ENCODE data around the gene MAP2K2.
"Not testable (repeated sequence)": the region's sequence is repeated elsewhere in the genome, so short reads cannot be mapped to it uniquely, and the experiment has no call there.

The MAP2K2 gene

GRCh38 chr19:4144666-4145249 is 20.8 kb upstream of the MAP2K2 start:
- Mint-ChIP-seq H3K27me3 (peaks cover 26% of the 10 kb centered on the region), H3K27ac (ENCODE audit: low read depth) (no peak overlapping the region), H3K9me3 (no peaks in the 10 kb centered on the region), H3K4me3 (no peak overlapping the region), H3K4me1 (peaks cover 3% of the 10 kb centered on the region), H3K36me3 (ENCODE audit: insufficient read depth) (no peaks in the 10 kb centered on the region)
- no peak for DNase-seq (ENCODE audit: low spot score in 2 of 2)
- ATAC-seq (replicated peaks; ENCODE audit: extremely low read depth, poor library complexity, severe bottlenecking), result no peak

- not testable (repeated sequence) for H3K4me3 Mint-ChIP-seq; H3K27ac Mint-ChIP-seq (ENCODE audit: low read depth); H3K4me1 Mint-ChIP-seq; ATAC-seq (replicated peaks; ENCODE audit: extremely low read depth, poor library complexity, severe bottlenecking); H3K9me3 Mint-ChIP-seq; H3K36me3 Mint-ChIP-seq (ENCODE audit: insufficient read depth); DNase-seq (ENCODE audit: low spot score in 2 of 2)
- H3K27me3 Mint-ChIP-seq, result peaks cover 20% of the 10 kb centered on the region
Observed at GRCh38 chr19:4142916-4143315, 19.0 kb upstream of the MAP2K2 start.

GRCh38 chr19:4140237-4140711 is 16.4 kb upstream of the MAP2K2 start:
- ATAC-seq (replicated peaks; ENCODE audit: extremely low read depth, poor library complexity, severe bottlenecking) (peak; percentile 77), DNase-seq (ENCODE audit: low spot score in 2 of 2) (no peak)
- Mint-ChIP-seq H3K4me3 (peak overlapping the region; percentile 45), H3K27ac (ENCODE audit: low read depth) (peak overlapping the region; percentile 25), H3K4me1 (peaks cover 7% of the 10 kb centered on the region), H3K9me3 (no peaks in the 10 kb centered on the region), H3K36me3 (ENCODE audit: insufficient read depth) (peaks cover 2% of the 10 kb centered on the region), H3K27me3 (peaks cover 20% of the 10 kb centered on the region)

GRCh38 chr19:4139614-4140236 is 15.8 kb upstream of the MAP2K2 start:
- H3K9me3 Mint-ChIP-seq, result no peaks in the 10 kb centered on the region
- peaks cover 7% of the 10 kb centered on the region for H3K4me1 Mint-ChIP-seq
- DNase-seq (ENCODE audit: low spot score in 2 of 2) (peak; percentile 76 to 93), ATAC-seq (replicated peaks; ENCODE audit: extremely low read depth, poor library complexity, severe bottlenecking) (peak; percentile 89)
- H3K4me3 Mint-ChIP-seq, result peak overlapping the region; percentile 45
- peaks cover 2% of the 10 kb centered on the region for H3K36me3 Mint-ChIP-seq (ENCODE audit: insufficient read depth)
- peak overlapping the region; percentile 25 for H3K27ac Mint-ChIP-seq (ENCODE audit: low read depth)
- H3K27me3 Mint-ChIP-seq, result peaks cover 18% of the 10 kb centered on the region

GRCh38 chr19:4138445-4138844 is 14.5 kb upstream of the MAP2K2 start:
- Mint-ChIP-seq H3K4me3 (no peak overlapping the region), H3K27me3 (peaks cover 5% of the 10 kb centered on the region), H3K36me3 (ENCODE audit: insufficient read depth) (peaks cover 2% of the 10 kb centered on the region), H3K9me3 (no peaks in the 10 kb centered on the region), H3K27ac (ENCODE audit: low read depth) (peak overlapping the region; percentile 46), H3K4me1 (peaks cover 7% of the 10 kb centered on the region)
- ATAC-seq (replicated peaks; ENCODE audit: extremely low read depth, poor library complexity, severe bottlenecking) (no peak), DNase-seq (ENCODE audit: low spot score in 2 of 2) (no peak)

DNA sequence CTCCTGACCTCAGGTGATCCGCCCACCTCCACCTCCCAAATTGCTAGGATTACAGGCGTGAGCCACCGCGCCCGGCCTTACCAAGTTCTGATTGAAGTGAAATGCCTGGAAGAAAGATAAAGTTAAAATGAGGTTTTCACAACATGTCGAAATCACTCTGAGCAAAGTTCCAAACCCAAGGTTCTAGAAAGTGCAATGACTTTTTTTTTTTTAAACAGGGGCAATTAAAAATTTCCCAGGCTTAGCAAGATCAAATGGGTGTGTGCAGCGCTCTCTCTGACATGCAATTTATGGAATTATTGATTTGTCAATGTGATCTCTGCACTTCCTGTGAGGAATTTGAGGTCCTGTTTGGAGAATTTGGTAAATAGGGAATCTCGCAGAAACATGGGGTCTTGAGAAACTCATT is 12.8 kb upstream of the MAP2K2 start:
- Mint-ChIP-seq H3K9me3 (no peaks in the 10 kb centered on the region), H3K27me3 (no peaks in the 10 kb centered on the region), H3K27ac (ENCODE audit: low read depth) (no peak overlapping the region), H3K4me3 (no peak overlapping the region), H3K36me3 (ENCODE audit: insufficient read depth) (peaks cover 2% of the 10 kb centered on the region), H3K4me1 (peaks cover 7% of the 10 kb centered on the region)
- DNase-seq (ENCODE audit: low spot score in 2 of 2) (no peak), ATAC-seq (replicated peaks; ENCODE audit: extremely low read depth, poor library complexity, severe bottlenecking) (no peak)

- not testable (repeated sequence) for H3K4me1 Mint-ChIP-seq; ATAC-seq (replicated peaks; ENCODE audit: extremely low read depth, poor library complexity, severe bottlenecking); H3K27ac Mint-ChIP-seq (ENCODE audit: low read depth); H3K36me3 Mint-ChIP-seq (ENCODE audit: insufficient read depth); H3K9me3 Mint-ChIP-seq; H3K4me3 Mint-ChIP-seq; DNase-seq (ENCODE audit: low spot score in 2 of 2); H3K27me3 Mint-ChIP-seq
Observed at GRCh38 chr19:4135386-4135785, 11.5 kb upstream of the MAP2K2 start.

- H3K27ac Mint-ChIP-seq (ENCODE audit: low read depth), result no peak overlapping the region
- DNase-seq (ENCODE audit: low spot score in 2 of 2) (no peak), ATAC-seq (replicated peaks; ENCODE audit: extremely low read depth, poor library complexity, severe bottlenecking) (no peak)
- peaks cover 2% of the 10 kb centered on the region for H3K36me3 Mint-ChIP-seq (ENCODE audit: insufficient read depth)
- H3K4me3 Mint-ChIP-seq, result no peak overlapping the region
- H3K9me3 Mint-ChIP-seq, result no peaks in the 10 kb centered on the region
- peaks cover 8% of the 10 kb centered on the region for H3K27me3 Mint-ChIP-seq
- H3K4me1 Mint-ChIP-seq, result peaks cover under 1% of the 10 kb centered on the region
Observed at GRCh38 chr19:4134351-4134750, 10.4 kb upstream of the MAP2K2 start.

GRCh38 chr19:4130744-4131438 is 7.0 kb upstream of the MAP2K2 start:
- no peak for ATAC-seq (replicated peaks; ENCODE audit: extremely low read depth, poor library complexity, severe bottlenecking)
- no peaks in the 10 kb centered on the region for H3K36me3 Mint-ChIP-seq (ENCODE audit: insufficient read depth)
- no peaks in the 10 kb centered on the region for H3K4me1 Mint-ChIP-seq
- no peak overlapping the region for H3K4me3 Mint-ChIP-seq
- H3K9me3 Mint-ChIP-seq, result no peaks in the 10 kb centered on the region
- H3K27ac Mint-ChIP-seq (ENCODE audit: low read depth), result no peak overlapping the region
- H3K27me3 Mint-ChIP-seq, result peaks cover 8% of the 10 kb centered on the region
- no peak for DNase-seq (ENCODE audit: low spot score in 2 of 2)

GRCh38 chr19:4129050-4129449 is 5.1 kb upstream of the MAP2K2 start:
- H3K27ac Mint-ChIP-seq (ENCODE audit: low read depth), result not testable (repeated sequence)

GRCh38 chr19:4127322-4127721 is 3.4 kb upstream of the MAP2K2 start:
- not testable (repeated sequence) for DNase-seq (ENCODE audit: low spot score in 2 of 2); H3K4me3 Mint-ChIP-seq; H3K9me3 Mint-ChIP-seq; ATAC-seq (replicated peaks; ENCODE audit: extremely low read depth, poor library complexity, severe bottlenecking); H3K27me3 Mint-ChIP-seq; H3K27ac Mint-ChIP-seq (ENCODE audit: low read depth)
- H3K36me3 Mint-ChIP-seq (ENCODE audit: insufficient read depth), result peaks cover 11% of the 10 kb centered on the region
- H3K4me1 Mint-ChIP-seq, result peaks cover 17% of the 10 kb centered on the region

More at GRCh38 chr19:4129050-4129449, 5.1 kb upstream of the MAP2K2 start:
- DNase-seq (ENCODE audit: low spot score in 2 of 2); H3K27me3 Mint-ChIP-seq; H3K9me3 Mint-ChIP-seq; ATAC-seq (replicated peaks; ENCODE audit: extremely low read depth, poor library complexity, severe bottlenecking); H3K4me3 Mint-ChIP-seq; H3K4me1 Mint-ChIP-seq; H3K36me3 Mint-ChIP-seq (ENCODE audit: insufficient read depth): not testable (repeated sequence)

DNA sequence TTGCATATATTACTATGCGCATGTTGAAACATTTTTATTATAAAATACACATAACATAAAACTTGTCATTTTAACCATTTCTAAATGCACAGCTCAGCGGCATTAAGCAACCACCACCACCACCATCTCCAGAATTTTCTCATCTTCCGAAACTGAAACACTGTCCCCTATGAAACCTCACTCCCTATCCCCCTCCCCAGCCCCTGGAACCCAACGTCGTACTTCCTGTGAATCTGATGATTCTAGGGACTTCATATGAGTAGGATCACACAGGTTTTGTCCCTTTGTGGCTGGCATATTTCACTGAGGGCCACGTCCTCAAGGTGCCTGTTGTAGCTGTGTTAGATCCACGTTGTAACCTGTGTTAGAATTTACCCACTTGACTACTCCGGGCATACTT is 716 bp upstream of the MAP2K2 start:
- H3K9me3 Mint-ChIP-seq, result no peaks in the 10 kb centered on the region
- H3K36me3 Mint-ChIP-seq (ENCODE audit: insufficient read depth), result peaks cover 13% of the 10 kb centered on the region
- DNase-seq (ENCODE audit: low spot score in 2 of 2), result no peak
- peaks cover 28% of the 10 kb centered on the region for H3K4me1 Mint-ChIP-seq
- ATAC-seq (replicated peaks; ENCODE audit: extremely low read depth, poor library complexity, severe bottlenecking), result no peak
- H3K27ac Mint-ChIP-seq (ENCODE audit: low read depth), result peak overlapping the region; percentile 98
- no peaks in the 10 kb centered on the region for H3K27me3 Mint-ChIP-seq
- peak overlapping the region; percentile 91 for H3K4me3 Mint-ChIP-seq

DNA sequence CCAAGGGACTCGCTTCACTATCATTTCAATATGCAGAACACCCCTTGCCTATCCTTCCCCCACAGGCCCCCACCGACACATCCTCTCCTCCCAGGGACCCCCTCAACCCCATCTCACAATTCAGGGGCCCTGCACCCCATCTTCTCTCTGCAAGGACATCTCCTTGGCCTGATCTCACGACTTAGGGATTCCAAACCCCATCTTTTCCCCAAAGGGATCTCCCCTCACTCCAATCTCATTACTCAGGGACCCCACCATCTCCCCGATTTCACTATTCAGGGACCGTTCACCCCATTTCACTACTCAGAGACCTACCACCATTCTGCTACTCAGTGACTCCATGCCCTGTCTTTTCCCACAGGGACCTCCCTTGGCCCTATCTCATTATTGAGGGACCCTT is 1.4 kb downstream of the MAP2K2 start:
- Mint-ChIP-seq H3K36me3 (ENCODE audit: insufficient read depth) (peaks cover 16% of the 10 kb centered on the region), H3K27me3 (no peaks in the 10 kb centered on the region), H3K9me3 (no peaks in the 10 kb centered on the region), H3K4me3 (peak overlapping the region; percentile 91), H3K4me1 (peaks cover 31% of the 10 kb centered on the region), H3K27ac (ENCODE audit: low read depth) (peak overlapping the region; percentile 98)
- ATAC-seq (replicated peaks; ENCODE audit: extremely low read depth, poor library complexity, severe bottlenecking) (no peak), DNase-seq (ENCODE audit: low spot score in 2 of 2) (no peak)
